Measurements from ENCODE around the gene NRCAM.

Gene NRCAM

GRCh38 chr7:108322925-108323832 is 133.1 kb downstream of the NRCAM start:
- H3K9me3 ChIP-seq = no peaks in the 10 kb centered on the region
- H3K27me3 ChIP-seq = no peaks in the 10 kb centered on the region
- no peak for TF ChIP-seq CTCF (IDR thresholded peaks at IDR 0.05; ENCODE audit: low read depth, low read length)
- peaks cover 24% of the 10 kb centered on the region for H3K4me1 ChIP-seq
- 0 out of 2 replicates have a peak, but pooled peaks cover 4% of the 10 kb centered on the region for H3K36me3 ChIP-seq
- H3K4me3 ChIP-seq (ENCODE audit: low read depth, low read length) = no peak overlapping the region
- DNase-seq = no peak

GRCh38 chr7:108322046-108322445 is 134.2 kb downstream of the NRCAM start:
- H3K36me3 ChIP-seq = 0 out of 2 replicates have a peak, but pooled peaks cover 4% of the 10 kb centered on the region
- no peaks in the 10 kb centered on the region for H3K9me3 ChIP-seq
- H3K4me1 ChIP-seq = peaks cover 17% of the 10 kb centered on the region
- DNase-seq = no peak
- TF ChIP-seq CTCF (IDR thresholded peaks at IDR 0.05; ENCODE audit: low read depth, low read length) = no peak
- no peaks in the 10 kb centered on the region for H3K27me3 ChIP-seq
- H3K4me3 ChIP-seq (ENCODE audit: low read depth, low read length) = no peak overlapping the region

GRCh38 chr7:108321359-108321758 is 134.9 kb downstream of the NRCAM start:
- Histone ChIP-seq H3K27me3 (no peaks in the 10 kb centered on the region), H3K4me1 (peaks cover 10% of the 10 kb centered on the region; the same call in 1 of the 2 replicates), H3K4me3 (ENCODE audit: low read depth, low read length) (no peak overlapping the region), H3K36me3 (0 out of 2 replicates have a peak, but pooled peaks cover 4% of the 10 kb centered on the region), H3K9me3 (no peaks in the 10 kb centered on the region)
- DNase-seq = no peak
- no peak for TF ChIP-seq CTCF (IDR thresholded peaks at IDR 0.05; ENCODE audit: low read depth, low read length)

- Histone ChIP-seq H3K9me3 (no peaks in the 10 kb centered on the region), H3K4me1 (peaks cover 36% of the 10 kb centered on the region), H3K36me3 (peaks cover 10% of the 10 kb centered on the region; the same call in 1 of the 2 replicates), H3K27me3 (no peaks in the 10 kb centered on the region), H3K4me3 (ENCODE audit: low read depth, low read length) (no peak overlapping the region)
- no peak for DNase-seq
- no peak for TF ChIP-seq CTCF (IDR thresholded peaks at IDR 0.05; ENCODE audit: low read depth, low read length)
Measured at GRCh38 chr7:108316708-108317107, 139.5 kb downstream of the NRCAM start.

- no peak for DNase-seq
- peaks cover 16% of the 10 kb centered on the region for H3K36me3 ChIP-seq
- H3K4me3 ChIP-seq (ENCODE audit: low read depth, low read length) = no peak overlapping the region
- H3K9me3 ChIP-seq = no peaks in the 10 kb centered on the region
- H3K4me1 ChIP-seq = peaks cover 37% of the 10 kb centered on the region
- TF ChIP-seq CTCF (IDR thresholded peaks at IDR 0.05; ENCODE audit: low read depth, low read length) = no peak
- H3K27me3 ChIP-seq = no peaks in the 10 kb centered on the region
Measured at GRCh38 chr7:108314551-108314950, 141.7 kb downstream of the NRCAM start.

GRCh38 chr7:108314049-108314448 is 142.2 kb downstream of the NRCAM start:
- Histone ChIP-seq H3K36me3 (peaks cover 20% of the 10 kb centered on the region), H3K27me3 (no peaks in the 10 kb centered on the region), H3K4me1 (peaks cover 41% of the 10 kb centered on the region), H3K4me3 (ENCODE audit: low read depth, low read length) (no peak overlapping the region), H3K9me3 (no peaks in the 10 kb centered on the region)
- no peak for TF ChIP-seq CTCF (IDR thresholded peaks at IDR 0.05; ENCODE audit: low read depth, low read length)
- DNase-seq = no peak

Measured in BE2C (cell line).